H1 (cell line): ENCODE data around the gene B9D1. TPM values are rescaled to one million over a fixed set of nuclear protein-coding genes. Genes with fewer than 3 reads are reported as not detected.

ENCODE experiments used
- CTCF ChIA-PET: fragments of 300-600 bp; sonication (Branson Sonifier 250); formaldehyde crosslinking; loops from one replicate; lab custom pipeline; 2021; ENCODE audit not compliant: partially characterized antibody; lab: Charles Lee
- POLR2A ChIA-PET: fragments of 300-600 bp; sonication (Branson Sonifier 250); formaldehyde crosslinking; loops from one replicate; lab custom pipeline; 2021; ENCODE audit warnings: inconsistent platforms; ENCODE audit not compliant: partially characterized antibody; lab: Charles Lee
- DNase-seq, 2 experiments: peaks; one replicate each; pipeline versions ENCODE4 v3.0.0 to v3.0.0-alpha.2; 2010 to 2022; ENCODE audit warnings: low spot score in 2 of 2, low read depth in 1 of 2, mixed read lengths in 1 of 2
- FAIRE-seq: peaks from 2 replicates; lab custom pipeline; 2011; peaks lifted over from hg19 to GRCh38; lab: Jason Lieb, UNC
- H2AFZ ChIP-seq: 2 replicates; pipeline ENCODE4 v1.8.1; 2012; ENCODE audit warnings: low read length, inconsistent platforms
- H2AK5ac ChIP-seq: 2 replicates; pipeline ENCODE4 v1.6.1; 2013; ENCODE audit warnings: low read depth, low read length
- H2BK120ac ChIP-seq: replicated peaks from 2 replicates; pipeline ENCODE3; 2013; ENCODE audit warnings: low read depth, low read length, inconsistent platforms
- H2BK12ac ChIP-seq: 2 replicates; pipeline ENCODE4 v1.6.1; 2013; ENCODE audit warnings: low read depth, low read length
- H2BK15ac ChIP-seq: 2 replicates; pipeline ENCODE4 v1.6.1; 2013; ENCODE audit warnings: low read length
- H2BK20ac ChIP-seq: 2 replicates; pipeline ENCODE4 v1.6.1; 2013; ENCODE audit warnings: low read length
- H2BK5ac ChIP-seq: 2 replicates; pipeline ENCODE4 v1.6.1; 2013; ENCODE audit warnings: low read depth, low read length
- H3K14ac ChIP-seq: 2 replicates; pipeline ENCODE4 v1.6.1; 2013; ENCODE audit warnings: inconsistent platforms; ENCODE audit not compliant: insufficient read length
- H3K18ac ChIP-seq: 2 replicates; pipeline ENCODE4 v1.6.1; 2013; ENCODE audit warnings: low read length; ENCODE audit errors: extremely low read depth
- H3K23ac ChIP-seq: 2 replicates; pipeline ENCODE4 v1.6.1; 2013; ENCODE audit warnings: inconsistent platforms; ENCODE audit not compliant: insufficient read length
- H3K23me2 ChIP-seq: 2 replicates; pipeline ENCODE4 v1.6.1; 2013; ENCODE audit warnings: low read depth, low read length
- H3K27ac ChIP-seq: 2 replicates; pipeline ENCODE4 v1.6.1; 2011; ENCODE audit warnings: low read depth, low read length, inconsistent platforms
- H3K27me3 ChIP-seq, 4 experiments: replicated peaks in 1 of 4; 1 replicate in 1 of 4; 2 replicates in 3 of 4; pipeline versions ENCODE4 v1.6.1 to v1.8.1; 2011 to 2013; ENCODE audit warnings: low read length in 3 of 4, mild to moderate bottlenecking in 3 of 4, inconsistent platforms in 2 of 4, mixed read lengths in 2 of 4, moderate library complexity in 1 of 4; ENCODE audit not compliant: control insufficient read depth in 3 of 4, insufficient read depth in 3 of 4; ENCODE audit errors: extremely low read depth in 1 of 4
- H3K36me3 ChIP-seq, 4 experiments: 2 replicates each; pipeline versions ENCODE4 v1.6.1 to v1.8.1; 2011 to 2013; ENCODE audit warnings: mild to moderate bottlenecking in 4 of 4, low read length in 3 of 4, moderate library complexity in 2 of 4, control low read depth in 1 of 4, inconsistent platforms in 1 of 4; ENCODE audit not compliant: insufficient read depth in 4 of 4, control insufficient read depth in 2 of 4
- H3K4ac ChIP-seq: replicated peaks from 2 replicates; pipeline ENCODE3; 2013; ENCODE audit warnings: low read length, low read depth, mixed read lengths, inconsistent platforms; ENCODE audit not compliant: insufficient read length
- H3K4me1 ChIP-seq, 4 experiments: replicated peaks in 1 of 4; 1 replicate in 1 of 4; 2 replicates in 3 of 4; pipeline versions ENCODE4 v1.6.1 to v1.8.1; 2011 to 2013; ENCODE audit warnings: low read length in 3 of 4, inconsistent platforms in 2 of 4, mixed read lengths in 1 of 4; ENCODE audit not compliant: insufficient read depth in 4 of 4, control insufficient read depth in 3 of 4
- H3K4me2 ChIP-seq, 2 experiments: 2 replicates each; pipeline versions ENCODE4 v1.6.1 to v1.8.1; 2011 to 2013; ENCODE audit warnings: low read depth in 2 of 2, low read length in 2 of 2, control low read depth in 1 of 2, inconsistent platforms in 1 of 2, mild to moderate bottlenecking in 1 of 2; ENCODE audit not compliant: insufficient read depth in 1 of 2
- H3K4me3 ChIP-seq, 4 experiments: fragments of 200-600, 300-600 bp in 1 of 4; sonication (generic), shearing (Covaris generic), sonication (Bioruptor Twin) in 1 of 4; 2 replicates each; pipeline versions ENCODE4 v1.5.1 to v1.8.1; 2011 to 2016; ENCODE audit warnings: low read length in 4 of 4, low read depth in 3 of 4, control low read depth in 2 of 4, inconsistent platforms in 2 of 4, mild to moderate bottlenecking in 2 of 4, mixed read lengths in 1 of 4, moderate library complexity in 1 of 4; ENCODE audit not compliant: insufficient read depth in 2 of 4; ENCODE audit errors: extremely low read depth in 1 of 4
- H3K56ac ChIP-seq: replicated peaks from 2 replicates; pipeline ENCODE3; 2013; ENCODE audit warnings: low read depth, mild to moderate bottlenecking, mixed read lengths, low read length, inconsistent platforms; ENCODE audit not compliant: insufficient read length
- H3K79me1 ChIP-seq: 2 replicates; pipeline ENCODE4 v1.6.1; 2013; ENCODE audit warnings: low read depth, low read length, control low read depth
- H3K79me2 ChIP-seq, 2 experiments: 2 replicates each; pipeline versions ENCODE4 v1.6.1 to v1.8.1; 2012 to 2013; ENCODE audit warnings: low read length in 2 of 2, mild to moderate bottlenecking in 2 of 2, inconsistent platforms in 1 of 2; ENCODE audit not compliant: insufficient read depth in 2 of 2, control insufficient read depth in 1 of 2
- H3K9ac ChIP-seq, 4 experiments: replicated peaks in 1 of 4; 1 replicate in 1 of 4; 2 replicates in 3 of 4; pipeline versions ENCODE4 v1.6.1 to v1.8.1; 2011 to 2013; ENCODE audit warnings: low read depth in 3 of 4, low read length in 3 of 4, control low read depth in 2 of 4, mild to moderate bottlenecking in 2 of 4, moderate library complexity in 2 of 4, inconsistent platforms in 1 of 4; ENCODE audit errors: extremely low read depth in 1 of 4
- H3K9me3 ChIP-seq, 2 experiments: 2 replicates each; pipeline versions ENCODE4 v1.6.1 to v1.8.1; 2012 to 2013; ENCODE audit warnings: mild to moderate bottlenecking in 2 of 2, moderate library complexity in 2 of 2, control low read depth in 1 of 2, inconsistent platforms in 1 of 2, low read depth in 1 of 2, low read length in 1 of 2, mixed read lengths in 1 of 2; ENCODE audit not compliant: insufficient read depth in 2 of 2
- H4K20me1 ChIP-seq, 2 experiments: replicated peaks in 1 of 2; 2 replicates each; pipeline versions ENCODE3 to v1.8.1; 2011 to 2013; ENCODE audit warnings: inconsistent platforms in 2 of 2, low read length in 2 of 2, mild to moderate bottlenecking in 1 of 2; ENCODE audit not compliant: insufficient read depth in 2 of 2, control insufficient read depth in 1 of 2
- H4K5ac ChIP-seq: 2 replicates; pipeline ENCODE4 v1.6.1; 2013; ENCODE audit warnings: low read length, low read depth, mixed read lengths, inconsistent platforms; ENCODE audit not compliant: insufficient read length
- H4K8ac ChIP-seq: 2 replicates; pipeline ENCODE4 v1.8.0; 2013; ENCODE audit warnings: mild to moderate bottlenecking, moderate library complexity, low read length, inconsistent platforms; ENCODE audit not compliant: insufficient read depth; ENCODE audit errors: extremely low read depth
- H4K91ac ChIP-seq: replicated peaks from 2 replicates; pipeline ENCODE3; 2013; ENCODE audit warnings: low read length, mixed read lengths, inconsistent platforms; ENCODE audit not compliant: insufficient read length
- BRCA1 ChIP-seq: IDR thresholded peaks from 2 replicates; pipeline ENCODE4 v1.6.1; 2012; ENCODE audit warnings: low read depth, low read length, improper control_type of control experiment
- CBX8 ChIP-seq: fragments of 300-800, 300-1000 bp; sonication (generic); IDR thresholded peaks from 2 replicates; pipeline ENCODE4 v1.7.1; 2016; ENCODE audit warnings: low read depth, low read length, borderline replicate concordance
- GTF2F1 ChIP-seq: IDR thresholded peaks from 2 replicates; pipeline ENCODE4 v1.6.1; 2012; ENCODE audit warnings: low read depth, low read length, improper control_type of control experiment, borderline replicate concordance
- MAX ChIP-seq: IDR thresholded peaks from 2 replicates; pipeline ENCODE4 v1.6.1; 2012; ENCODE audit warnings: inconsistent platforms
- NANOG ChIP-seq: IDR thresholded peaks from 2 replicates; pipeline ENCODE4 v1.6.1; 2011; ENCODE audit warnings: low read length, low read depth, mild to moderate bottlenecking, inconsistent platforms; ENCODE audit not compliant: insufficient read depth, poor library complexity, severe bottlenecking
- PHF8 ChIP-seq: fragments of 200-600 bp; sonication (generic); conservative IDR thresholded peaks from 2 replicates; pipeline ENCODE4 v1.7.1; 2012; ENCODE audit warnings: low read depth, mild to moderate bottlenecking, inconsistent platforms, low read length, moderate library complexity
- RAD21 ChIP-seq, 2 experiments: IDR thresholded peaks in 1 of 2; conservative IDR thresholded peaks in 1 of 2; 2 replicates each; pipeline ENCODE4 v1.6.1; 2011; ENCODE audit warnings: low read depth in 2 of 2, low read length in 2 of 2, improper control_type of control experiment in 1 of 2, inconsistent platforms in 1 of 2, mild to moderate bottlenecking in 1 of 2, moderate library complexity in 1 of 2
- RNF2 ChIP-seq: fragments of 200-900, 300-1000 bp; sonication (generic); IDR thresholded peaks from 2 replicates; pipeline ENCODE4 v1.7.1; 2016; ENCODE audit warnings: borderline replicate concordance, low read depth, mild to moderate bottlenecking, antibody characterized with exemption, low read length; ENCODE audit not compliant: poor library complexity, severe bottlenecking; ENCODE audit errors: missing control alignments
- SIN3A ChIP-seq, 2 experiments: IDR thresholded peaks in 1 of 2; conservative IDR thresholded peaks in 1 of 2; 2 replicates each; pipeline ENCODE4 v1.6.1; 2011 to 2012; ENCODE audit warnings: low read length in 2 of 2, improper control_type of control experiment in 1 of 2, low read depth in 1 of 2, mild to moderate bottlenecking in 1 of 2
- TEAD4 ChIP-seq: IDR thresholded peaks from 2 replicates; pipeline ENCODE4 v1.6.1; 2012; ENCODE audit warnings: low read depth, low read length, inconsistent platforms, mixed read lengths
- USF2 ChIP-seq: IDR thresholded peaks from 2 replicates; pipeline ENCODE4 v1.6.1; 2011; ENCODE audit warnings: low read length, improper control_type of control experiment
- WGBS, 2 experiments: shearing (Covaris generic) in 1 of 2; methylation state at CpG; one replicate each; pipeline versions ENCODE4 v1.1.6 to v1.1.7; 2013 to 2015; ENCODE audit warnings: low lambda C conversion rate in 2 of 2, mixed read lengths in 2 of 2, inconsistent platforms in 1 of 2, low coverage in 1 of 2, missing lambda C conversion rate in 1 of 2; ENCODE audit not compliant: insufficient replicate concordance in 2 of 2, insufficient coverage in 1 of 2, insufficient read length in 1 of 2; ENCODE audit errors: extremely low coverage in 1 of 2, missing lambda C conversion rate in 1 of 2; 5-methylcytosine and 5-hydroxymethylcytosine counted together
- polyA plus RNA-seq, 7 experiments: library from polyadenylated mRNA; depleted of rRNA in 3 of 7; stranded (reverse) in 5 of 7; unstranded in 2 of 7; fragments of >200 nt in 5 of 7; fragments of 200-250 nt in 2 of 7; gene quantifications; 1 replicate in 5 of 7; 2 replicates in 1 of 7; 4 replicates in 1 of 7; pipeline versions ENCODE4 v1.2.1 to v1.2.3, GENCODE V29; 2011 to 2013; ENCODE audit warnings: missing spikeins in 2 of 7, mixed read lengths in 2 of 7
- total RNA-seq: library from RNA; stranded (reverse); fragmentation: NEBNext Ultra II Directional; extraction: Animal tissue kit (Norgen Biotek cat#: 25700); gene quantifications from 2 replicates; pipeline ENCODE4 v1.2.1, GENCODE V29; 2021

Gene B9D1
- total and polyA plus RNA-seq, 2 of the 8 experiments (the other 6 are each of a cell fraction or from before 2014, with no cell fraction given): 24.6 to 65.7 TPM

- Histone ChIP-seq H2BK5ac (no peak overlapping the region), H2BK15ac (no peak overlapping the region), H3K14ac (no peak overlapping the region), H3K4me2 (no peak overlapping the region), H2BK20ac (no peak overlapping the region), H2BK12ac (no peak overlapping the region), H3K36me3 (peaks cover 0 to 7% (median 0%) of the 10 kb centered on the region in 4 experiments; a peak in 1 of 8 replicates), H3K4me1 (peaks cover 0 to 3% (median under 1%) of the 10 kb centered on the region in 4 experiments; a peak in 3 of 7 replicates), H3K23ac (no peak overlapping the region), H3K56ac (no peak overlapping the region), H2BK120ac (no peak overlapping the region), H3K79me1 (peaks cover 2% of the 10 kb centered on the region; the same call in 1 of the 2 replicates), H2AFZ (no peak overlapping the region), H3K18ac (no peak overlapping the region), H3K9me3 (no peaks in the 10 kb centered on the region), H3K4ac (no peak overlapping the region), H3K79me2 (no peaks in the 10 kb centered on the region), H3K9ac (no peak overlapping the region), H3K4me3 (no peak overlapping the region), H2AK5ac (no peak overlapping the region), H4K91ac (no peak overlapping the region), H3K23me2 (peaks cover 6% of the 10 kb centered on the region; the same call in 1 of the 2 replicates), H3K27ac (no peak overlapping the region), H4K8ac (no peak overlapping the region), H3K27me3 (no peaks in the 10 kb centered on the region), H4K5ac (no peak overlapping the region), H4K20me1 (peaks cover 0 to 4% of the 10 kb centered on the region in 2 experiments)
- ChIA-PET CTCF (interaction anchor here (1.1 kb wide), 1 partner anchor 68 kb away, joined by 3 read pairs; no protein-coding TSS in a partner anchor), POLR2A (interaction anchor here (1.3 to 2.0 kb wide), 2 partner anchors 13 to 15 kb away, joined by 5 to 6 read pairs; no protein-coding TSS in a partner anchor)
- FAIRE-seq (no peak), DNase-seq (no peak)
- 89% methylated on average over 7 of the region's 7 CpGs; no CpG with 5 or more reads in 1 of the 2 experiments for WGBS, 2 experiments
- TF ChIP-seq USF2: no peak
- no peak for TF ChIP-seq RAD21 (IDR thresholded peaks at IDR 0.05 in 1 of 2, conservative IDR thresholded peaks at IDR 0.05 in 1 of 2; ENCODE audit: low read depth in 2 of 2, low read length in 2 of 2)
- no peak for TF ChIP-seq SIN3A (conservative IDR thresholded peaks at IDR 0.05 in 1 of 2, IDR thresholded peaks at IDR 0.05 in 1 of 2; ENCODE audit: low read depth in 1 of 2, low read length in 2 of 2)
- no peak for TF ChIP-seq PHF8
- TF ChIP-seq RNF2: no peak
- no peak for TF ChIP-seq CBX8
- no peak for TF ChIP-seq GTF2F1
- no peak for TF ChIP-seq NANOG
- no peak for TF ChIP-seq BRCA1
- TF ChIP-seq TEAD4: no peak
- TF ChIP-seq MAX: no peak
Measured at GRCh38 chr17:19357351-19357750, 5.2 kb downstream of the B9D1 start.
